ENCODE data around the gene CRYBA1.

- TF ChIP-seq, protein P1, sequence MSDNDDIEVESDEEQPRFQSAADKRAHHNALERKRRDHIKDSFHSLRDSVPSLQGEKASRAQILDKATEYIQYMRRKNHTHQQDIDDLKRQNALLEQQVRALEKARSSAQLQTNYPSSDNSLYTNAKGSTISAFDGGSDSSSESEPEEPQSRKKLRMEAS (IDR thresholded peaks at IDR 0.05) = no peak
- TF ChIP-seq ZNF274 (IDR thresholded peaks at IDR 0.05; ENCODE audit: low read depth, low read length) (no peak), JUND (IDR thresholded peaks at IDR 0.05) (no peak), CTCF (IDR thresholded peaks at IDR 0.05 in 2 of 3, conservative IDR thresholded peaks at IDR 0.05 in 1 of 3; ENCODE audit: borderline replicate concordance in 1 of 3, insufficient read depth in 1 of 3, low read depth in 2 of 3, low read length in 2 of 3) (no peak), POLR2A (IDR thresholded peaks at IDR 0.05; ENCODE audit: borderline replicate concordance, extremely low read depth, insufficient read depth, insufficient read length) (no peak), POLR2AphosphoS5 (IDR thresholded peaks at IDR 0.05; ENCODE audit: low read depth, low read length) (no peak), ELF1 (IDR thresholded peaks at IDR 0.05; ENCODE audit: borderline replicate concordance, low read depth) (no peak), EZH2 (IDR thresholded peaks at IDR 0.05) (no peak), RAD21 (IDR thresholded peaks at IDR 0.05; ENCODE audit: low read depth) (no peak), SP1 (IDR thresholded peaks at IDR 0.05; ENCODE audit: low read depth) (no peak)
- TF ChIP-seq, protein P2, sequence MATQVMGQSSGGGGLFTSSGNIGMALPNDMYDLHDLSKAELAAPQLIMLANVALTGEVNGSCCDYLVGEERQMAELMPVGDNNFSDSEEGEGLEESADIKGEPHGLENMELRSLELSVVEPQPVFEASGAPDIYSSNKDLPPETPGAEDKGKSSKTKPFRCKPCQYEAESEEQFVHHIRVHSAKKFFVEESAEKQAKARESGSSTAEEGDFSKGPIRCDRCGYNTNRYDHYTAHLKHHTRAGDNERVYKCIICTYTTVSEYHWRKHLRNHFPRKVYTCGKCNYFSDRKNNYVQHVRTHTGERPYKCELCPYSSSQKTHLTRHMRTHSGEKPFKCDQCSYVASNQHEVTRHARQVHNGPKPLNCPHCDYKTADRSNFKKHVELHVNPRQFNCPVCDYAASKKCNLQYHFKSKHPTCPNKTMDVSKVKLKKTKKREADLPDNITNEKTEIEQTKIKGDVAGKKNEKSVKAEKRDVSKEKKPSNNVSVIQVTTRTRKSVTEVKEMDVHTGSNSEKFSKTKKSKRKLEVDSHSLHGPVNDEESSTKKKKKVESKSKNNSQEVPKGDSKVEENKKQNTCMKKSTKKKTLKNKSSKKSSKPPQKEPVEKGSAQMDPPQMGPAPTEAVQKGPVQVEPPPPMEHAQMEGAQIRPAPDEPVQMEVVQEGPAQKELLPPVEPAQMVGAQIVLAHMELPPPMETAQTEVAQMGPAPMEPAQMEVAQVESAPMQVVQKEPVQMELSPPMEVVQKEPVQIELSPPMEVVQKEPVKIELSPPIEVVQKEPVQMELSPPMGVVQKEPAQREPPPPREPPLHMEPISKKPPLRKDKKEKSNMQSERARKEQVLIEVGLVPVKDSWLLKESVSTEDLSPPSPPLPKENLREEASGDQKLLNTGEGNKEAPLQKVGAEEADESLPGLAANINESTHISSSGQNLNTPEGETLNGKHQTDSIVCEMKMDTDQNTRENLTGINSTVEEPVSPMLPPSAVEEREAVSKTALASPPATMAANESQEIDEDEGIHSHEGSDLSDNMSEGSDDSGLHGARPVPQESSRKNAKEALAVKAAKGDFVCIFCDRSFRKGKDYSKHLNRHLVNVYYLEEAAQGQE (IDR thresholded peaks at IDR 0.05; ENCODE audit: low read depth) = no peak
- TF ChIP-seq, protein P3, sequence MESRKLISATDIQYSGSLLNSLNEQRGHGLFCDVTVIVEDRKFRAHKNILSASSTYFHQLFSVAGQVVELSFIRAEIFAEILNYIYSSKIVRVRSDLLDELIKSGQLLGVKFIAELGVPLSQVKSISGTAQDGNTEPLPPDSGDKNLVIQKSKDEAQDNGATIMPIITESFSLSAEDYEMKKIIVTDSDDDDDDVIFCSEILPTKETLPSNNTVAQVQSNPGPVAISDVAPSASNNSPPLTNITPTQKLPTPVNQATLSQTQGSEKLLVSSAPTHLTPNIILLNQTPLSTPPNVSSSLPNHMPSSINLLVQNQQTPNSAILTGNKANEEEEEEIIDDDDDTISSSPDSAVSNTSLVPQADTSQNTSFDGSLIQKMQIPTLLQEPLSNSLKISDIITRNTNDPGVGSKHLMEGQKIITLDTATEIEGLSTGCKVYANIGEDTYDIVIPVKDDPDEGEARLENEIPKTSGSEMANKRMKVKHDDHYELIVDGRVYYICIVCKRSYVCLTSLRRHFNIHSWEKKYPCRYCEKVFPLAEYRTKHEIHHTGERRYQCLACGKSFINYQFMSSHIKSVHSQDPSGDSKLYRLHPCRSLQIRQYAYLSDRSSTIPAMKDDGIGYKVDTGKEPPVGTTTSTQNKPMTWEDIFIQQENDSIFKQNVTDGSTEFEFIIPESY (IDR thresholded peaks at IDR 0.05; ENCODE audit: extremely low read depth, insufficient replicate concordance, low read length) = no peak
- TF ChIP-seq, protein P4, sequence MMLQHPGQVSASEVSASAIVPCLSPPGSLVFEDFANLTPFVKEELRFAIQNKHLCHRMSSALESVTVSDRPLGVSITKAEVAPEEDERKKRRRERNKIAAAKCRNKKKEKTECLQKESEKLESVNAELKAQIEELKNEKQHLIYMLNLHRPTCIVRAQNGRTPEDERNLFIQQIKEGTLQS (IDR thresholded peaks at IDR 0.05) = no peak
These were observed 17.3 kb downstream of the CRYBA1 start for GRCh38 chr17:29263916-29264315.
